ENCODE data around the gene NMT1.

DNA sequence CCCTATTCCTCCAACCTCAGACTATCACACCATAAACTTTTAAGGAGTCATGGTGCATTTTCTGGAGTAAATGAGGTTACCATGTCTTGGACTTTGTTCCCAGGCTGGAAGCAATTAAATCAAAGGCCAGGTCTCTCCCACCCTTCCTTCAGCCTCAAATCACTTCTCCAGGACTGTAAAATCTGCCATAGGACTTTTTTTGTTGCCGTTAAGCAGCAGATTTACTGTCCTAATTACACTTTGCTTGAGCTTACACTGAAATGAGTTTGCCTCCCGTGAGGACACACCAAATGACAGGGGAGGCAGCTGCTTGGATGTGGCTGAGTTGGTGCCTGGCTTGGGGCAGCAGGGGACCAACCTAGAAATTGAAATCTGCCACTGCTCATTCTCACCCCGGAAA lies 24.4 kb upstream of the NMT1 start:
- TF ChIP-seq, protein P1, sequence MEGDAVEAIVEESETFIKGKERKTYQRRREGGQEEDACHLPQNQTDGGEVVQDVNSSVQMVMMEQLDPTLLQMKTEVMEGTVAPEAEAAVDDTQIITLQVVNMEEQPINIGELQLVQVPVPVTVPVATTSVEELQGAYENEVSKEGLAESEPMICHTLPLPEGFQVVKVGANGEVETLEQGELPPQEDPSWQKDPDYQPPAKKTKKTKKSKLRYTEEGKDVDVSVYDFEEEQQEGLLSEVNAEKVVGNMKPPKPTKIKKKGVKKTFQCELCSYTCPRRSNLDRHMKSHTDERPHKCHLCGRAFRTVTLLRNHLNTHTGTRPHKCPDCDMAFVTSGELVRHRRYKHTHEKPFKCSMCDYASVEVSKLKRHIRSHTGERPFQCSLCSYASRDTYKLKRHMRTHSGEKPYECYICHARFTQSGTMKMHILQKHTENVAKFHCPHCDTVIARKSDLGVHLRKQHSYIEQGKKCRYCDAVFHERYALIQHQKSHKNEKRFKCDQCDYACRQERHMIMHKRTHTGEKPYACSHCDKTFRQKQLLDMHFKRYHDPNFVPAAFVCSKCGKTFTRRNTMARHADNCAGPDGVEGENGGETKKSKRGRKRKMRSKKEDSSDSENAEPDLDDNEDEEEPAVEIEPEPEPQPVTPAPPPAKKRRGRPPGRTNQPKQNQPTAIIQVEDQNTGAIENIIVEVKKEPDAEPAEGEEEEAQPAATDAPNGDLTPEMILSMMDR (IDR thresholded peaks at IDR 0.05; ENCODE audit: poor library complexity), result no peak
- no peak for TF ChIP-seq EZH2 (IDR thresholded peaks at IDR 0.05; ENCODE audit: borderline replicate concordance)
- no peak for TF ChIP-seq EZH2phosphoT487 (IDR thresholded peaks at IDR 0.05; ENCODE audit: low read depth, severe bottlenecking, unreplicated experiment)
